HUES48 (cell line): Measurements from ENCODE around the gene BLVRA.

Experiments used
- H3K27ac ChIP-seq: one replicate; pipeline ENCODE4 v1.7.0; 2013; ENCODE audit warnings: low read depth, low read length, inconsistent platforms
- H3K27me3 ChIP-seq: 2 replicates; pipeline ENCODE4 v1.6.1; 2013; ENCODE audit warnings: mild to moderate bottlenecking, low read length; ENCODE audit not compliant: control insufficient read depth, insufficient read depth
- H3K36me3 ChIP-seq: 2 replicates; pipeline ENCODE4 v1.6.1; 2013; ENCODE audit warnings: low read length; ENCODE audit not compliant: control insufficient read depth, insufficient read depth
- H3K4me1 ChIP-seq: 2 replicates; pipeline ENCODE4 v1.6.1; 2013; ENCODE audit warnings: mild to moderate bottlenecking, low read length; ENCODE audit not compliant: control insufficient read depth, insufficient read depth
- H3K4me3 ChIP-seq: 2 replicates; pipeline ENCODE4 v1.5.1; 2013; ENCODE audit warnings: mild to moderate bottlenecking, low read depth, low read length
- H3K9ac ChIP-seq: 2 replicates; pipeline ENCODE4 v1.6.1; 2013; ENCODE audit warnings: mild to moderate bottlenecking, low read depth, low read length, moderate library complexity
- H3K9me3 ChIP-seq: 2 replicates; pipeline ENCODE4 v1.6.1; 2013; ENCODE audit warnings: low read length; ENCODE audit not compliant: control insufficient read depth, insufficient read depth

Gene BLVRA

GRCh38 chr7:43761938-43762692 is 3.6 kb downstream of the BLVRA start:
- H3K4me1 ChIP-seq = peaks cover 38% of the 10 kb centered on the region
- H3K9ac ChIP-seq = no peak overlapping the region
- H3K27ac ChIP-seq = no peak overlapping the region
- H3K9me3 ChIP-seq = no peaks in the 10 kb centered on the region
- H3K27me3 ChIP-seq = peaks cover 19% of the 10 kb centered on the region
- H3K4me3 ChIP-seq = no peak overlapping the region
- no peaks in the 10 kb centered on the region for H3K36me3 ChIP-seq

- Histone ChIP-seq H3K9ac (no peak overlapping the region), H3K27me3 (peaks cover 9% of the 10 kb centered on the region), H3K9me3 (no peaks in the 10 kb centered on the region), H3K4me1 (peaks cover 32% of the 10 kb centered on the region), H3K36me3 (no peaks in the 10 kb centered on the region), H3K4me3 (no peak overlapping the region), H3K27ac (no peak overlapping the region)
These were observed 4.7 kb downstream of the BLVRA start for GRCh38 chr7:43763183-43763582.

- no peak overlapping the region for H3K4me3 ChIP-seq
- no peak overlapping the region for H3K9ac ChIP-seq
- H3K36me3 ChIP-seq = no peaks in the 10 kb centered on the region
- peaks cover 35% of the 10 kb centered on the region for H3K4me1 ChIP-seq
- H3K27me3 ChIP-seq = peaks cover 6% of the 10 kb centered on the region
- H3K27ac ChIP-seq = no peak overlapping the region
- no peaks in the 10 kb centered on the region for H3K9me3 ChIP-seq
These were observed 5.7 kb downstream of the BLVRA start for GRCh38 chr7:43764039-43764761.

- Histone ChIP-seq H3K9ac (no peak overlapping the region), H3K27me3 (no peaks in the 10 kb centered on the region; the same call in 1 of the 2 replicates), H3K27ac (no peak overlapping the region), H3K9me3 (no peaks in the 10 kb centered on the region), H3K4me1 (peaks cover 30% of the 10 kb centered on the region), H3K36me3 (no peaks in the 10 kb centered on the region), H3K4me3 (no peak overlapping the region)
These were observed 6.5 kb downstream of the BLVRA start for GRCh38 chr7:43764807-43765491.

- Histone ChIP-seq H3K4me1 (peaks cover 27% of the 10 kb centered on the region), H3K27me3 (no peaks in the 10 kb centered on the region), H3K36me3 (0 out of 2 replicates have a peak, but pooled peaks cover 6% of the 10 kb centered on the region), H3K9me3 (no peaks in the 10 kb centered on the region), H3K27ac (no peak overlapping the region), H3K4me3 (no peak overlapping the region), H3K9ac (no peak overlapping the region)
These were observed 8.1 kb downstream of the BLVRA start for GRCh38 chr7:43766564-43766963.

GRCh38 chr7:43767311-43767710 is 8.8 kb downstream of the BLVRA start:
- H3K27me3 ChIP-seq = no peaks in the 10 kb centered on the region
- no peak overlapping the region for H3K27ac ChIP-seq
- peaks cover 27% of the 10 kb centered on the region for H3K4me1 ChIP-seq
- 0 out of 2 replicates have a peak, but pooled peaks cover 11% of the 10 kb centered on the region for H3K36me3 ChIP-seq
- no peak overlapping the region for H3K9ac ChIP-seq
- no peaks in the 10 kb centered on the region for H3K9me3 ChIP-seq
- H3K4me3 ChIP-seq = no peak overlapping the region

- H3K9me3 ChIP-seq = 0 out of 2 replicates have a peak, but pooled peaks cover 2% of the 10 kb centered on the region
- no peak overlapping the region for H3K9ac ChIP-seq
- H3K36me3 ChIP-seq = 0 out of 2 replicates have a peak, but pooled peaks cover 11% of the 10 kb centered on the region
- H3K4me1 ChIP-seq = peaks cover 25% of the 10 kb centered on the region
- no peaks in the 10 kb centered on the region for H3K27me3 ChIP-seq
- H3K27ac ChIP-seq = no peak overlapping the region
- H3K4me3 ChIP-seq = no peak overlapping the region
These were observed 9.9 kb downstream of the BLVRA start for GRCh38 chr7:43768201-43768886.

GRCh38 chr7:43768887-43769272 is 10.4 kb downstream of the BLVRA start:
- Histone ChIP-seq H3K27me3 (no peaks in the 10 kb centered on the region), H3K36me3 (0 out of 2 replicates have a peak, but pooled peaks cover 11% of the 10 kb centered on the region), H3K27ac (no peak overlapping the region), H3K4me1 (peaks cover 19% of the 10 kb centered on the region), H3K9me3 (0 out of 2 replicates have a peak, but pooled peaks cover 2% of the 10 kb centered on the region), H3K4me3 (no peak overlapping the region), H3K9ac (no peak overlapping the region)

GRCh38 chr7:43769281-43769680 is 10.8 kb downstream of the BLVRA start:
- 0 out of 2 replicates have a peak, but pooled peaks cover 11% of the 10 kb centered on the region for H3K36me3 ChIP-seq
- H3K27ac ChIP-seq = no peak overlapping the region
- H3K4me3 ChIP-seq = no peak overlapping the region
- no peak overlapping the region for H3K9ac ChIP-seq
- 0 out of 2 replicates have a peak, but pooled peaks cover 2% of the 10 kb centered on the region for H3K9me3 ChIP-seq
- peaks cover 15% of the 10 kb centered on the region for H3K4me1 ChIP-seq
- H3K27me3 ChIP-seq = no peaks in the 10 kb centered on the region

GRCh38 chr7:43769791-43770465 is 11.4 kb downstream of the BLVRA start:
- Histone ChIP-seq H3K4me1 (peaks cover 9% of the 10 kb centered on the region), H3K4me3 (no peak overlapping the region), H3K27me3 (no peaks in the 10 kb centered on the region), H3K36me3 (0 out of 2 replicates have a peak, but pooled peaks cover 11% of the 10 kb centered on the region), H3K9ac (no peak overlapping the region), H3K27ac (no peak overlapping the region), H3K9me3 (0 out of 2 replicates have a peak, but pooled peaks cover 2% of the 10 kb centered on the region)
